HEK293T (cell line): ENCODE data around the gene NIPAL1.

Experiments
- ARNT ChIP-seq: fragments of 450-650 bp; IDR thresholded peaks from 2 replicates; pipeline ENCODE4 v1.6.1; 2017; ENCODE audit warnings: mild to moderate bottlenecking
- FOXM1 ChIP-seq: fragments of 450-650 bp; IDR thresholded peaks from 2 replicates; pipeline ENCODE4 v1.6.1; 2017; ENCODE audit warnings: mild to moderate bottlenecking, borderline replicate concordance
- PKNOX1 ChIP-seq: fragments of 450-650 bp; IDR thresholded peaks from 2 replicates; pipeline ENCODE4 v1.6.1; 2016
- TARDBP ChIP-seq: fragments of 450-650 bp; IDR thresholded peaks from 2 replicates; pipeline ENCODE4 v1.6.1; 2016
- ZNF384 ChIP-seq: fragments of 450-650 bp; IDR thresholded peaks from 2 replicates; pipeline ENCODE4 v1.6.1; 2016

- TF ChIP-seq ZNF384 (no peak), TARDBP (no peak), FOXM1 (no peak), PKNOX1 (no peak), ARNT (no peak)
These were observed 51.6 kb downstream of the NIPAL1 start for GRCh38 chr4:48068182-48068581.
